IMR-90 (cell line): Measurements from ENCODE around the gene GPATCH8. TPM values are rescaled to one million over a fixed set of nuclear protein-coding genes. Genes with fewer than 3 reads are reported as not detected.

Experiments used
- ATAC-seq: fragments of 200-7000 bp; cut with Tn5 transposase; 2 replicates; pipeline ENCODE4 v1.9.1; 2020; ENCODE audit warnings: low read depth, mild to moderate bottlenecking, moderate library complexity
- BruUV-seq: library from RNA; stranded (reverse); fragments of 400-500 nt; replicated peaks from 2 replicates; lab custom pipeline; 2021; lab: Mats Ljungman, UMichigan
- CTCF ChIA-PET: fragments of 300-600 bp; formaldehyde crosslinking; extraction: SDS; loops from one replicate; lab custom pipeline; 2021; ENCODE audit warnings: antibody characterized with exemption; lab: Yijun Ruan, JAX
- POLR2A ChIA-PET: fragments of 300-600 bp; sonication (Branson Sonifier 250); formaldehyde crosslinking; loops from one replicate; lab custom pipeline; 2022; ENCODE audit warnings: antibody characterized with exemption; ENCODE audit not compliant: unreplicated experiment; lab: Charles Lee
- DNase-seq: peaks from one replicate; pipeline ENCODE4 v3.0.0; 2013
- H2AFZ ChIP-seq: replicated peaks from 2 replicates; pipeline ENCODE3; 2013; ENCODE audit warnings: low read length, mild to moderate bottlenecking; ENCODE audit not compliant: poor library complexity
- H2AK5ac ChIP-seq: 2 replicates; pipeline ENCODE4 v1.6.1; 2013; ENCODE audit warnings: low read depth, low read length, inconsistent platforms
- H2AK9ac ChIP-seq: replicated peaks from 2 replicates; pipeline ENCODE3; 2013; ENCODE audit warnings: mild to moderate bottlenecking, low read depth, low read length, moderate library complexity; ENCODE audit not compliant: poor library complexity
- H2BK120ac ChIP-seq: 2 replicates; pipeline ENCODE4 v1.6.1; 2013; ENCODE audit warnings: low read depth, low read length, inconsistent platforms
- H2BK15ac ChIP-seq: 3 replicates; pipeline ENCODE4 v1.6.1; 2013; ENCODE audit warnings: low read depth, low read length, inconsistent platforms
- H2BK20ac ChIP-seq: 2 replicates; pipeline ENCODE4 v1.6.1; 2013; ENCODE audit warnings: low read depth, mild to moderate bottlenecking, inconsistent platforms, low read length, moderate library complexity
- H2BK5ac ChIP-seq: 2 replicates; pipeline ENCODE4 v1.6.1; 2013; ENCODE audit warnings: mild to moderate bottlenecking, low read depth, low read length, inconsistent platforms; ENCODE audit not compliant: poor library complexity, severe bottlenecking
- H3K14ac ChIP-seq: replicated peaks from 2 replicates; pipeline ENCODE4 v1.6.1; 2013; ENCODE audit warnings: low read depth, low read length, inconsistent platforms
- H3K18ac ChIP-seq: 2 replicates; pipeline ENCODE4 v1.6.1; 2013; ENCODE audit warnings: low read depth, low read length, control low read depth
- H3K23ac ChIP-seq: 2 replicates; pipeline ENCODE4 v1.6.1; 2013; ENCODE audit warnings: low read depth, low read length, inconsistent platforms
- H3K27ac ChIP-seq: 2 replicates; pipeline ENCODE4 v1.5.1; 2013; ENCODE audit warnings: mild to moderate bottlenecking, control low read depth, low read length; ENCODE audit not compliant: insufficient read depth
- H3K27me3 ChIP-seq: 2 replicates; pipeline ENCODE4 v1.6.1; 2013; ENCODE audit warnings: low read length; ENCODE audit not compliant: control insufficient read depth, insufficient read depth
- H3K36me3 ChIP-seq: 2 replicates; pipeline ENCODE4 v1.6.1; 2013; ENCODE audit warnings: low read length, mixed read lengths; ENCODE audit not compliant: control insufficient read depth, insufficient read depth
- H3K4ac ChIP-seq: 2 replicates; pipeline ENCODE4 v1.6.1; 2013; ENCODE audit warnings: low read depth, low read length, inconsistent platforms
- H3K4me1 ChIP-seq: 2 replicates; pipeline ENCODE4 v1.6.1; 2013; ENCODE audit warnings: low read length, mixed read lengths; ENCODE audit not compliant: control insufficient read depth, insufficient read depth
- H3K4me2 ChIP-seq: 2 replicates; pipeline ENCODE4 v1.6.1; 2013; ENCODE audit warnings: low read depth, mild to moderate bottlenecking, control low read depth, low read length, moderate library complexity
- H3K4me3 ChIP-seq: 2 replicates; pipeline ENCODE4 v1.5.1; 2013; ENCODE audit warnings: low read depth, mild to moderate bottlenecking, control low read depth, low read length, moderate library complexity; ENCODE audit not compliant: insufficient read depth
- H3K56ac ChIP-seq: 2 replicates; pipeline ENCODE4 v1.6.1; 2013; ENCODE audit warnings: low read length, inconsistent platforms; ENCODE audit not compliant: insufficient read depth; ENCODE audit errors: extremely low read depth
- H3K79me1 ChIP-seq, 2 experiments: 2 replicates each; pipeline ENCODE4 v1.6.1; 2013; ENCODE audit warnings: low read length in 2 of 2, inconsistent platforms in 1 of 2, low read depth in 1 of 2
- H3K9ac ChIP-seq: 2 replicates; pipeline ENCODE4 v1.6.1; 2013; ENCODE audit warnings: low read depth, low read length, control low read depth
- H3K9me1 ChIP-seq: 2 replicates; pipeline ENCODE4 v1.6.1; 2013; ENCODE audit warnings: low read length, inconsistent platforms; ENCODE audit not compliant: insufficient read depth
- H3K9me3 ChIP-seq: 2 replicates; pipeline ENCODE4 v1.6.1; 2013; ENCODE audit warnings: low read length; ENCODE audit not compliant: control insufficient read depth, insufficient read depth
- H4K20me1 ChIP-seq: 2 replicates; pipeline ENCODE4 v1.6.1; 2013; ENCODE audit warnings: low read length, inconsistent platforms; ENCODE audit not compliant: insufficient read depth
- H4K5ac ChIP-seq: 2 replicates; pipeline ENCODE4 v1.6.1; 2013; ENCODE audit warnings: mild to moderate bottlenecking, low read depth, low read length, control low read depth
- H4K8ac ChIP-seq, 2 experiments: 2 replicates each; pipeline ENCODE4 v1.6.1; 2013; ENCODE audit warnings: low read depth in 2 of 2, low read length in 2 of 2, control low read depth in 1 of 2, inconsistent platforms in 1 of 2
- H4K91ac ChIP-seq: 2 replicates; pipeline ENCODE4 v1.6.1; 2013; ENCODE audit warnings: low read depth, low read length, inconsistent platforms; ENCODE audit not compliant: insufficient read depth
- CEBPB ChIP-seq: IDR thresholded peaks from 2 replicates; pipeline ENCODE4 v1.6.1; 2012; ENCODE audit warnings: low read depth, low read length, improper control_type of control experiment
- MAFK ChIP-seq: IDR thresholded peaks from 2 replicates; pipeline ENCODE4 v1.6.1; 2012; ENCODE audit warnings: low read depth, low read length, improper control_type of control experiment
- MAZ ChIP-seq: IDR thresholded peaks from 2 replicates; pipeline ENCODE4 v1.6.1; 2012; ENCODE audit warnings: low read depth, mild to moderate bottlenecking, low read length, improper control_type of control experiment, moderate library complexity, borderline replicate concordance
- WGBS, 2 experiments: methylation state at CpG; one replicate each; pipeline versions ENCODE4 v1.1.5 to v1.1.7; 2013; ENCODE audit warnings: missing lambda C conversion rate in 2 of 2; ENCODE audit not compliant: insufficient read length in 1 of 2; ENCODE audit errors: extremely low coverage in 2 of 2; 5-methylcytosine and 5-hydroxymethylcytosine counted together
- dilution Hi-C: fragments of 300-500 bp; cut with HindIII; formaldehyde crosslinking; loops from one replicate; pipeline ENCODE4 v1.14.3; 2018; ENCODE audit warnings: low sequenced_read_pairs; ENCODE audit not compliant: unreplicated experiment
- in situ Hi-C: fragments of 300-500 bp; cut with MboI; formaldehyde crosslinking; loops from 3 replicates; pipeline ENCODE4 v1.14.3; 2019; ENCODE audit warnings: low sequenced_read_pairs, inconsistent platforms, mixed read lengths
- intact Hi-C: fragments of 100-400 bp; cut with micrococcal nuclease; formaldehyde crosslinking; loops from 2 replicates; pipeline ENCODE4 v1.10.0; 2022
- polyA plus RNA-seq, 3 experiments: library from polyadenylated mRNA; depleted of rRNA; stranded (reverse); fragments of >200 nt; gene quantifications; 2 replicates each; pipeline ENCODE4 v1.2.3, GENCODE V29; 2012; ENCODE audit warnings: low replicate concordance in 1 of 3
- total RNA-seq: library from RNA; depleted of rRNA; stranded (reverse); fragments of >200 nt; gene quantifications from 2 replicates; pipeline ENCODE4 v1.2.3, GENCODE V29; 2012
- TF ChIP-seq, protein P1 (sequence below): fragments of 150-350 bp; IDR thresholded peaks from 2 replicates; pipeline ENCODE4 v1.6.1; 2016; ENCODE audit warnings: low read depth, mild to moderate bottlenecking, low read length, moderate library complexity, borderline replicate concordance

GPATCH8 gene
- total and polyA plus RNA-seq, 2 of the 4 experiments (the other 2 are of a cell fraction): 8.8 to 13.2 TPM

DNA sequence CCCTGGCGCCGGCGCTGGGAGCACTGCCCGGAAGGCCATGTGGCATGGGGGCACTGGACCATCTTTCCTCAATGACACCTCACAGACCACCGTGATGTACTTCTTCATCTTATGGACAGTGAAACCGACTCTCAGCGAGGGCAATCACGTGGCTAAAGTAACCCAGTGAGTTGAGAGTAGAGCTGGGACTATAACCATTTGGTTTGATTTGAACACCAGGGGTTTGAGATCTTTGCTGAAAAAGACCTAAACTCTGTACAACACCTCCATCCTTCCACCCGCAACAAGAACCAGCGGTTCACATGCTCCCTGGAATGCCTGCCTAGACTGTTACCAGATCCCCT lies 117.1 kb downstream of the GPATCH8 start:
- Histone ChIP-seq H2AK9ac (no peak overlapping the region), H3K4me2 (no peak overlapping the region), H3K18ac (no peak overlapping the region), H3K79me1 (no peaks in the 10 kb centered on the region), H3K36me3 (no peaks in the 10 kb centered on the region), H4K8ac (no peak overlapping the region; a peak in 1 of 4 replicates), H3K23ac (0 out of 2 replicates have a peak overlapping the region, but pooled peaks have one; percentile 56), H2AFZ (peak overlapping the region; percentile 82), H3K27ac (no peak overlapping the region), H2BK5ac (no peak overlapping the region), H4K5ac (no peak overlapping the region), H3K4me1 (peaks cover 2% of the 10 kb centered on the region; the same call in 1 of the 2 replicates), H3K4ac (no peak overlapping the region), H4K91ac (no peak overlapping the region), H2BK15ac (no peak overlapping the region), H4K20me1 (0 out of 2 replicates have a peak, but pooled peaks cover 3% of the 10 kb centered on the region), H3K9me1 (no peaks in the 10 kb centered on the region), H3K14ac (no peak overlapping the region), H2AK5ac (no peak overlapping the region), H3K9ac (no peak overlapping the region), H3K56ac (no peak overlapping the region), H3K4me3 (no peak overlapping the region), H3K27me3 (peaks cover 26% of the 10 kb centered on the region), H3K9me3 (no peaks in the 10 kb centered on the region; the same call in 1 of the 2 replicates), H2BK120ac (no peak overlapping the region), H2BK20ac (no peak overlapping the region)
- intact Hi-C loops: no loop called here
- in situ Hi-C loops: no loop called here
- WGBS, 2 experiments: no CpG with 5 or more reads among the region's 10 CpGs
- ChIA-PET POLR2A (no interaction called here), CTCF (no interaction called here)
- ATAC-seq (no peak), DNase-seq (no peak)
- BruUV-seq: no TSS peak
- TF ChIP-seq CEBPB (no peak), MAZ (no peak), MAFK (no peak)
- TF ChIP-seq, protein P1, sequence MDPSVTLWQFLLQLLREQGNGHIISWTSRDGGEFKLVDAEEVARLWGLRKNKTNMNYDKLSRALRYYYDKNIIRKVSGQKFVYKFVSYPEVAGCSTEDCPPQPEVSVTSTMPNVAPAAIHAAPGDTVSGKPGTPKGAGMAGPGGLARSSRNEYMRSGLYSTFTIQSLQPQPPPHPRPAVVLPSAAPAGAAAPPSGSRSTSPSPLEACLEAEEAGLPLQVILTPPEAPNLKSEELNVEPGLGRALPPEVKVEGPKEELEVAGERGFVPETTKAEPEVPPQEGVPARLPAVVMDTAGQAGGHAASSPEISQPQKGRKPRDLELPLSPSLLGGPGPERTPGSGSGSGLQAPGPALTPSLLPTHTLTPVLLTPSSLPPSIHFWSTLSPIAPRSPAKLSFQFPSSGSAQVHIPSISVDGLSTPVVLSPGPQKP: no peak
- dilution Hi-C loops: no loop called here
